IMR-90 (cell line): Measurements from ENCODE around the gene LPIN1. TPM values are rescaled to one million over a fixed set of nuclear protein-coding genes. Genes with fewer than 3 reads are reported as not detected.
A peak's percentile ranks its signal among the peaks of the same experiment; 100 is the strongest.

ENCODE experiments used
- ATAC-seq: fragments of 200-7000 bp; cut with Tn5 transposase; 2 replicates; pipeline ENCODE4 v1.9.1; 2020; ENCODE audit warnings: low read depth, mild to moderate bottlenecking, moderate library complexity
- BruUV-seq: library from RNA; stranded (reverse); fragments of 400-500 nt; replicated peaks from 2 replicates; lab custom pipeline; 2021; lab: Mats Ljungman, UMichigan
- CTCF ChIA-PET: fragments of 300-600 bp; formaldehyde crosslinking; extraction: SDS; loops from one replicate; lab custom pipeline; 2021; ENCODE audit warnings: antibody characterized with exemption; lab: Yijun Ruan, JAX
- POLR2A ChIA-PET: fragments of 300-600 bp; sonication (Branson Sonifier 250); formaldehyde crosslinking; loops from one replicate; lab custom pipeline; 2022; ENCODE audit warnings: antibody characterized with exemption; ENCODE audit not compliant: unreplicated experiment; lab: Charles Lee
- DNase-seq: peaks from one replicate; pipeline ENCODE4 v3.0.0; 2013
- H2AFZ ChIP-seq: replicated peaks from 2 replicates; pipeline ENCODE3; 2013; ENCODE audit warnings: low read length, mild to moderate bottlenecking; ENCODE audit not compliant: poor library complexity
- H2AK5ac ChIP-seq: 2 replicates; pipeline ENCODE4 v1.6.1; 2013; ENCODE audit warnings: low read depth, low read length, inconsistent platforms
- H2AK9ac ChIP-seq: replicated peaks from 2 replicates; pipeline ENCODE3; 2013; ENCODE audit warnings: mild to moderate bottlenecking, low read depth, low read length, moderate library complexity; ENCODE audit not compliant: poor library complexity
- H2BK120ac ChIP-seq: 2 replicates; pipeline ENCODE4 v1.6.1; 2013; ENCODE audit warnings: low read depth, low read length, inconsistent platforms
- H2BK15ac ChIP-seq: 3 replicates; pipeline ENCODE4 v1.6.1; 2013; ENCODE audit warnings: low read depth, low read length, inconsistent platforms
- H2BK20ac ChIP-seq: 2 replicates; pipeline ENCODE4 v1.6.1; 2013; ENCODE audit warnings: low read depth, mild to moderate bottlenecking, inconsistent platforms, low read length, moderate library complexity
- H2BK5ac ChIP-seq: 2 replicates; pipeline ENCODE4 v1.6.1; 2013; ENCODE audit warnings: mild to moderate bottlenecking, low read depth, low read length, inconsistent platforms; ENCODE audit not compliant: poor library complexity, severe bottlenecking
- H3K14ac ChIP-seq: replicated peaks from 2 replicates; pipeline ENCODE4 v1.6.1; 2013; ENCODE audit warnings: low read depth, low read length, inconsistent platforms
- H3K18ac ChIP-seq: 2 replicates; pipeline ENCODE4 v1.6.1; 2013; ENCODE audit warnings: low read depth, low read length, control low read depth
- H3K23ac ChIP-seq: 2 replicates; pipeline ENCODE4 v1.6.1; 2013; ENCODE audit warnings: low read depth, low read length, inconsistent platforms
- H3K27ac ChIP-seq: 2 replicates; pipeline ENCODE4 v1.5.1; 2013; ENCODE audit warnings: mild to moderate bottlenecking, control low read depth, low read length; ENCODE audit not compliant: insufficient read depth
- H3K27me3 ChIP-seq: 2 replicates; pipeline ENCODE4 v1.6.1; 2013; ENCODE audit warnings: low read length; ENCODE audit not compliant: control insufficient read depth, insufficient read depth
- H3K36me3 ChIP-seq: 2 replicates; pipeline ENCODE4 v1.6.1; 2013; ENCODE audit warnings: low read length, mixed read lengths; ENCODE audit not compliant: control insufficient read depth, insufficient read depth
- H3K4ac ChIP-seq: 2 replicates; pipeline ENCODE4 v1.6.1; 2013; ENCODE audit warnings: low read depth, low read length, inconsistent platforms
- H3K4me1 ChIP-seq: 2 replicates; pipeline ENCODE4 v1.6.1; 2013; ENCODE audit warnings: low read length, mixed read lengths; ENCODE audit not compliant: control insufficient read depth, insufficient read depth
- H3K4me2 ChIP-seq: 2 replicates; pipeline ENCODE4 v1.6.1; 2013; ENCODE audit warnings: low read depth, mild to moderate bottlenecking, control low read depth, low read length, moderate library complexity
- H3K4me3 ChIP-seq: 2 replicates; pipeline ENCODE4 v1.5.1; 2013; ENCODE audit warnings: low read depth, mild to moderate bottlenecking, control low read depth, low read length, moderate library complexity; ENCODE audit not compliant: insufficient read depth
- H3K56ac ChIP-seq: 2 replicates; pipeline ENCODE4 v1.6.1; 2013; ENCODE audit warnings: low read length, inconsistent platforms; ENCODE audit not compliant: insufficient read depth; ENCODE audit errors: extremely low read depth
- H3K79me1 ChIP-seq, 2 experiments: 2 replicates each; pipeline ENCODE4 v1.6.1; 2013; ENCODE audit warnings: low read length in 2 of 2, inconsistent platforms in 1 of 2, low read depth in 1 of 2
- H3K9ac ChIP-seq: 2 replicates; pipeline ENCODE4 v1.6.1; 2013; ENCODE audit warnings: low read depth, low read length, control low read depth
- H3K9me1 ChIP-seq: 2 replicates; pipeline ENCODE4 v1.6.1; 2013; ENCODE audit warnings: low read length, inconsistent platforms; ENCODE audit not compliant: insufficient read depth
- H3K9me3 ChIP-seq: 2 replicates; pipeline ENCODE4 v1.6.1; 2013; ENCODE audit warnings: low read length; ENCODE audit not compliant: control insufficient read depth, insufficient read depth
- H4K20me1 ChIP-seq: 2 replicates; pipeline ENCODE4 v1.6.1; 2013; ENCODE audit warnings: low read length, inconsistent platforms; ENCODE audit not compliant: insufficient read depth
- H4K5ac ChIP-seq: 2 replicates; pipeline ENCODE4 v1.6.1; 2013; ENCODE audit warnings: mild to moderate bottlenecking, low read depth, low read length, control low read depth
- H4K8ac ChIP-seq, 2 experiments: 2 replicates each; pipeline ENCODE4 v1.6.1; 2013; ENCODE audit warnings: low read depth in 2 of 2, low read length in 2 of 2, control low read depth in 1 of 2, inconsistent platforms in 1 of 2
- H4K91ac ChIP-seq: 2 replicates; pipeline ENCODE4 v1.6.1; 2013; ENCODE audit warnings: low read depth, low read length, inconsistent platforms; ENCODE audit not compliant: insufficient read depth
- CHD1 ChIP-seq: IDR thresholded peaks from 2 replicates; pipeline ENCODE4 v1.6.1; 2012; ENCODE audit warnings: low read depth, low read length, improper control_type of control experiment
- FOS ChIP-seq: fragments of 150-350 bp; IDR thresholded peaks from 2 replicates; pipeline ENCODE4 v1.6.1; 2016; ENCODE audit warnings: low read depth, low read length
- MAFK ChIP-seq: IDR thresholded peaks from 2 replicates; pipeline ENCODE4 v1.6.1; 2012; ENCODE audit warnings: low read depth, low read length, improper control_type of control experiment
- NFE2L2 ChIP-seq: fragments of 150-350 bp; IDR thresholded peaks from 2 replicates; pipeline ENCODE4 v1.6.1; 2016; ENCODE audit warnings: low read depth, mild to moderate bottlenecking, low read length
- POLR2A ChIP-seq: IDR thresholded peaks from 2 replicates; pipeline ENCODE4 v1.6.1; 2012; ENCODE audit warnings: mild to moderate bottlenecking, low read depth, low read length
- RAD21 ChIP-seq: IDR thresholded peaks from 2 replicates; pipeline ENCODE4 v1.6.1; 2012; ENCODE audit warnings: low read length, improper control_type of control experiment
- RCOR1 ChIP-seq: IDR thresholded peaks from 2 replicates; pipeline ENCODE4 v1.6.1; 2012; ENCODE audit warnings: mild to moderate bottlenecking, low read length, improper control_type of control experiment; ENCODE audit not compliant: insufficient replicate concordance
- RFX5 ChIP-seq: IDR thresholded peaks from 2 replicates; pipeline ENCODE4 v1.8.0; 2012; ENCODE audit warnings: low read depth, mild to moderate bottlenecking, low read length, moderate library complexity
- WGBS, 2 experiments: methylation state at CpG; one replicate each; pipeline versions ENCODE4 v1.1.5 to v1.1.7; 2013; ENCODE audit warnings: missing lambda C conversion rate in 2 of 2; ENCODE audit not compliant: insufficient read length in 1 of 2; ENCODE audit errors: extremely low coverage in 2 of 2; 5-methylcytosine and 5-hydroxymethylcytosine counted together
- dilution Hi-C: fragments of 300-500 bp; cut with HindIII; formaldehyde crosslinking; loops from one replicate; pipeline ENCODE4 v1.14.3; 2018; ENCODE audit warnings: low sequenced_read_pairs; ENCODE audit not compliant: unreplicated experiment
- in situ Hi-C: fragments of 300-500 bp; cut with MboI; formaldehyde crosslinking; loops from 3 replicates; pipeline ENCODE4 v1.14.3; 2019; ENCODE audit warnings: low sequenced_read_pairs, inconsistent platforms, mixed read lengths
- intact Hi-C: fragments of 100-400 bp; cut with micrococcal nuclease; formaldehyde crosslinking; loops from 2 replicates; pipeline ENCODE4 v1.10.0; 2022
- polyA plus RNA-seq, 3 experiments: library from polyadenylated mRNA; depleted of rRNA; stranded (reverse); fragments of >200 nt; gene quantifications; 2 replicates each; pipeline ENCODE4 v1.2.3, GENCODE V29; 2012; ENCODE audit warnings: low replicate concordance in 1 of 3
- total RNA-seq: library from RNA; depleted of rRNA; stranded (reverse); fragments of >200 nt; gene quantifications from 2 replicates; pipeline ENCODE4 v1.2.3, GENCODE V29; 2012
- TF ChIP-seq, protein P1 (sequence below): conservative IDR thresholded peaks from 2 replicates; pipeline ENCODE4 v1.5.1; 2012; ENCODE audit warnings: mild to moderate bottlenecking, low read depth, low read length, improper control_type of control experiment
- TF ChIP-seq, protein P2 (sequence below): fragments of 150-350 bp; IDR thresholded peaks from 2 replicates; pipeline ENCODE4 v1.6.1; 2017; ENCODE audit warnings: mild to moderate bottlenecking, antibody characterized with exemption, low read length, low read depth
- TF ChIP-seq, protein P3 (sequence below): fragments of 150-350 bp; IDR thresholded peaks from 2 replicates; pipeline ENCODE4 v1.6.1; 2016; ENCODE audit warnings: low read depth, mild to moderate bottlenecking, low read length, moderate library complexity, borderline replicate concordance

The LPIN1 gene
- total and polyA plus RNA-seq, 2 of the 4 experiments (the other 2 are of a cell fraction) = 21.3 to 25.1 TPM

DNA sequence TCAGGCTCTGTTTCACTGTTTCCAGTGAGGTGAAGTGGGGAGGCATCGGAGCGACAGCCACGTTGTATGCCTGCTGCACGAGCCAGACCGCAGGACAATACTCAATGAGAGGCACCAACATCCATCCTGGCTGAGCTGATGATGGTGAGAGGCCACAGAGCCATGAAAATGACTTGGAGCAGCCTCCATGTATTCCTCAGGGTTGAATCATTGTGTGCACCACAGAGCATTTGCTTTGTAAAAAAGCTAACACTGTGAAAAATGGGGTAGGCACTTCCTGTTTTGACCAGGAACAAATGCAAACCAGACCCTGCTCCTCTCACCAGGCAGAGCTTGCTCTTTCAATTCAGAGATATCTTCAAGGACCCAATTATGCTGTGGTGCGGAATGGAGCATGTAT is 87.2 kb downstream of the LPIN1 start:
- peak overlapping the region; percentile 84 for H4K5ac ChIP-seq
- peak overlapping the region; percentile 90 for H2BK120ac ChIP-seq
- H3K4me2 ChIP-seq = peak overlapping the region; percentile 30; the same call in 1 of the 2 replicates
- intact Hi-C loops (loop anchor here (5.0 kb wide), 1 partner anchor 274 kb away; no protein-coding TSS in a partner anchor), dilution Hi-C loops (no loop called here), in situ Hi-C loops (loop anchor here (5.0 to 10.0 kb wide), 4 partner anchors 701 to 1171 kb away; partner anchors contain the start of gene TRIB2)
- H4K91ac ChIP-seq = peak overlapping the region; percentile 96
- H2BK20ac ChIP-seq = peak overlapping the region; percentile 48; the same call in 1 of the 2 replicates
- POLR2A ChIA-PET = no interaction called here
- H3K79me1 ChIP-seq = no peaks in the 10 kb centered on the region
- H2AFZ ChIP-seq = peak overlapping the region; percentile 81
- TF ChIP-seq, protein P1, sequence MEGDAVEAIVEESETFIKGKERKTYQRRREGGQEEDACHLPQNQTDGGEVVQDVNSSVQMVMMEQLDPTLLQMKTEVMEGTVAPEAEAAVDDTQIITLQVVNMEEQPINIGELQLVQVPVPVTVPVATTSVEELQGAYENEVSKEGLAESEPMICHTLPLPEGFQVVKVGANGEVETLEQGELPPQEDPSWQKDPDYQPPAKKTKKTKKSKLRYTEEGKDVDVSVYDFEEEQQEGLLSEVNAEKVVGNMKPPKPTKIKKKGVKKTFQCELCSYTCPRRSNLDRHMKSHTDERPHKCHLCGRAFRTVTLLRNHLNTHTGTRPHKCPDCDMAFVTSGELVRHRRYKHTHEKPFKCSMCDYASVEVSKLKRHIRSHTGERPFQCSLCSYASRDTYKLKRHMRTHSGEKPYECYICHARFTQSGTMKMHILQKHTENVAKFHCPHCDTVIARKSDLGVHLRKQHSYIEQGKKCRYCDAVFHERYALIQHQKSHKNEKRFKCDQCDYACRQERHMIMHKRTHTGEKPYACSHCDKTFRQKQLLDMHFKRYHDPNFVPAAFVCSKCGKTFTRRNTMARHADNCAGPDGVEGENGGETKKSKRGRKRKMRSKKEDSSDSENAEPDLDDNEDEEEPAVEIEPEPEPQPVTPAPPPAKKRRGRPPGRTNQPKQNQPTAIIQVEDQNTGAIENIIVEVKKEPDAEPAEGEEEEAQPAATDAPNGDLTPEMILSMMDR = no peak
- TF ChIP-seq, protein P2, sequence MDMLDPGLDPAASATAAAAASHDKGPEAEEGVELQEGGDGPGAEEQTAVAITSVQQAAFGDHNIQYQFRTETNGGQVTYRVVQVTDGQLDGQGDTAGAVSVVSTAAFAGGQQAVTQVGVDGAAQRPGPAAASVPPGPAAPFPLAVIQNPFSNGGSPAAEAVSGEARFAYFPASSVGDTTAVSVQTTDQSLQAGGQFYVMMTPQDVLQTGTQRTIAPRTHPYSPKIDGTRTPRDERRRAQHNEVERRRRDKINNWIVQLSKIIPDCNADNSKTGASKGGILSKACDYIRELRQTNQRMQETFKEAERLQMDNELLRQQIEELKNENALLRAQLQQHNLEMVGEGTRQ = no peak
- TF ChIP-seq CHD1 (no peak), MAFK (no peak), RAD21 (no peak), POLR2A (no peak), RFX5 (no peak), NFE2L2 (no peak), FOS (no peak), RCOR1 (no peak)
- TF ChIP-seq, protein P3, sequence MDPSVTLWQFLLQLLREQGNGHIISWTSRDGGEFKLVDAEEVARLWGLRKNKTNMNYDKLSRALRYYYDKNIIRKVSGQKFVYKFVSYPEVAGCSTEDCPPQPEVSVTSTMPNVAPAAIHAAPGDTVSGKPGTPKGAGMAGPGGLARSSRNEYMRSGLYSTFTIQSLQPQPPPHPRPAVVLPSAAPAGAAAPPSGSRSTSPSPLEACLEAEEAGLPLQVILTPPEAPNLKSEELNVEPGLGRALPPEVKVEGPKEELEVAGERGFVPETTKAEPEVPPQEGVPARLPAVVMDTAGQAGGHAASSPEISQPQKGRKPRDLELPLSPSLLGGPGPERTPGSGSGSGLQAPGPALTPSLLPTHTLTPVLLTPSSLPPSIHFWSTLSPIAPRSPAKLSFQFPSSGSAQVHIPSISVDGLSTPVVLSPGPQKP = no peak
- H2AK9ac ChIP-seq = no peak overlapping the region
- H3K56ac ChIP-seq = no peak overlapping the region
- no TSS peak for BruUV-seq
- CTCF ChIA-PET = no interaction called here
- H3K27ac ChIP-seq = peak overlapping the region; percentile 52
- no peaks in the 10 kb centered on the region for H3K36me3 ChIP-seq
- no peaks in the 10 kb centered on the region for H3K27me3 ChIP-seq
- H3K14ac ChIP-seq = peak overlapping the region; percentile 85
- peaks cover 6% of the 10 kb centered on the region; the same call in 1 of the 2 replicates for H3K9me1 ChIP-seq
- H3K9me3 ChIP-seq = peaks cover 6% of the 10 kb centered on the region; the same call in 1 of the 2 replicates
- 0 out of 2 replicates have a peak overlapping the region, but pooled peaks have one; percentile 26 for H3K23ac ChIP-seq
- H4K8ac ChIP-seq = peak overlapping the region; percentile 36 to 92; a peak in 3 of 4 replicates
- H2AK5ac ChIP-seq = peak overlapping the region; percentile 76
- ATAC-seq = no peak
- H3K9ac ChIP-seq = no peak overlapping the region
- H2BK15ac ChIP-seq = peak overlapping the region; percentile 88; the same call in 2 of the 3 replicates
- peak overlapping the region; percentile 87 for H2BK5ac ChIP-seq
- peak overlapping the region; percentile 79 for H3K4ac ChIP-seq
- 100% methylated on average over 5 of the region's 6 CpGs; no CpG with 5 or more reads in 1 of the 2 experiments for WGBS, 2 experiments
- H3K4me1 ChIP-seq = peaks cover 19% of the 10 kb centered on the region
- DNase-seq = peak; percentile 64
- H3K4me3 ChIP-seq = no peak overlapping the region
- H4K20me1 ChIP-seq = no peaks in the 10 kb centered on the region
- H3K18ac ChIP-seq = peak overlapping the region; percentile 87
